MM.1S (cell line): ENCODE data around the gene USP47.

Experiments
- EZH2 ChIP-seq: fragments of 300-600 bp; sonication (generic); optimal IDR thresholded peaks from 2 replicates; pipeline ENCODE3; 2017; ENCODE audit warnings: low read depth, mild to moderate bottlenecking, antibody characterized with exemption, low read length, mixed read lengths
- TF ChIP-seq, protein P1 (sequence below): fragments of 300-600 bp; sonication (generic); IDR thresholded peaks from 2 replicates; pipeline ENCODE4 v1.5.1; 2016; ENCODE audit warnings: antibody characterized with exemption, low read length, mixed read lengths

DNA sequence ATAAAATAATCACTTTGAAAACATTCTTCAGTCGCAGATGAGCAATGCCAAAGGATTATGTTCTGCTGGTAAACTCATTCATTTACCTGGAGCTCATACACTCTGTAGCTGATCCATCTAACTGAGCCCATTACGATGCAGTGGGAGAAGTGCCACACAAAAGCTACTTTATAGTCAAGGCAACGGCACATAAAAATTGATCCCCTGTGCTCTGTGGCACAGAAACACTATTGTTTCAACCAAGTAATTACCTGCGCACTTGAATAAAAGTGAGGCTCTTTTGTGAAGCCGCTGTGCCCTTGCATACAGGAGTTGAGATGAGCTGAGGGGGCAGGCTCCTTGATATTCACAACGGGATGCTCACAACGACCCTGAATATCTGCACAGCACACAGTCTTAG, 159.4 kb downstream of the USP47 start:
- TF ChIP-seq EZH2, result no peak
- TF ChIP-seq, protein P1, sequence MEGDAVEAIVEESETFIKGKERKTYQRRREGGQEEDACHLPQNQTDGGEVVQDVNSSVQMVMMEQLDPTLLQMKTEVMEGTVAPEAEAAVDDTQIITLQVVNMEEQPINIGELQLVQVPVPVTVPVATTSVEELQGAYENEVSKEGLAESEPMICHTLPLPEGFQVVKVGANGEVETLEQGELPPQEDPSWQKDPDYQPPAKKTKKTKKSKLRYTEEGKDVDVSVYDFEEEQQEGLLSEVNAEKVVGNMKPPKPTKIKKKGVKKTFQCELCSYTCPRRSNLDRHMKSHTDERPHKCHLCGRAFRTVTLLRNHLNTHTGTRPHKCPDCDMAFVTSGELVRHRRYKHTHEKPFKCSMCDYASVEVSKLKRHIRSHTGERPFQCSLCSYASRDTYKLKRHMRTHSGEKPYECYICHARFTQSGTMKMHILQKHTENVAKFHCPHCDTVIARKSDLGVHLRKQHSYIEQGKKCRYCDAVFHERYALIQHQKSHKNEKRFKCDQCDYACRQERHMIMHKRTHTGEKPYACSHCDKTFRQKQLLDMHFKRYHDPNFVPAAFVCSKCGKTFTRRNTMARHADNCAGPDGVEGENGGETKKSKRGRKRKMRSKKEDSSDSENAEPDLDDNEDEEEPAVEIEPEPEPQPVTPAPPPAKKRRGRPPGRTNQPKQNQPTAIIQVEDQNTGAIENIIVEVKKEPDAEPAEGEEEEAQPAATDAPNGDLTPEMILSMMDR, result no peak
